GM19467 (cell line): ENCODE results near the gene DNM3.

Experiments
- ATAC-seq: cut with Tn5 transposase; IDR thresholded peaks from one replicate; pipeline ENCODE4 v1.9.1; 2021; ENCODE audit warnings: mild to moderate bottlenecking, moderate library complexity; ENCODE audit not compliant: unreplicated experiment

The DNM3 gene

DNA sequence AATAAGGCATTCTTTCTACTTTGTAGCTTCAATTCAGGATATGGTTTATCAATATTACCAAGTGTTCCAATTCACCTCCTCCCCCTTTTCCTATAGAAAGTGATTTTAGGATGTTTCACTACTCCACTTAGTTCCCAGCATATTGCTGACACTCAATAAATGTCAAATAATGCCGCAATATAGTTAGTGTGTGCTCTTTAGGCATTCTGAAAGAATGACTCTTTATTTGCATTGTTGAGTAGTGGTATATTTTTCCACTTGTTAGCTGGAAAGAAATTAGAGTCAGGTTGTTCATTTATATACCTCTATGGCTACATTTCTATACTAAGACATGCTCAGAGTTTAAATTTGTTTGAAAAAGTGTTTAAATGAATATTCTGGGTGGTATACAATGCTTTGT lies 424.6 kb downstream of the DNM3 start:
- ATAC-seq, result no peak

DNA sequence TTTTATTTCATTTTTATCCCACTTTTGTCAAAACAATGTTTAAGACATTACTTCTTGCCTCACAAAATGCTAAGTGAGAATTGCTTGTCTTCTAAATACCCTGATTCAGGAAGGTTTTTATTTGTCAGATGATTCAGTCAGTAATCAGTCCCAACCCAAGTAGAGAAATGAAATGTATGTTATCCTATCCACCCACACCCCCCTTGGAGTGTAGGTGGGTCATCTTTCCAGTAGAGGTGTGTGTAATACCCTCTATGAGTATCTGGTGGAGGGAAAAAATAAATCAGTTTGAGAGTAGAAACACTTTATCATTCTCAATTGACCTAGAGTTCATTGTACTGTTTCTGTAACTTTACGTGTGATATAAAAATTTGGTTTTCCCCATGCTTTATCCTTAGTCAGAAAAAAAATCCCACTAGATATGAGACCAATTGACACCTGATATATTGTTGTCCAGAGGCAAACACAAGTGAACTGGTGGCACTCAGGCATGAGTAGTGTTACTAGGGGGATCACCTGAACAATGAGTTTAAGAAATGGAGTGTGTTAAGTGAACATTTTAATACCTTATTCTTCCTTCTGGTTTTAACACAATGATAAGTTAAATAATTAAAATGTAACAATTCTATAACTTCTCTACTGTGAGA lies 425.4 kb downstream of the DNM3 start:
- ATAC-seq, result no peak

DNA sequence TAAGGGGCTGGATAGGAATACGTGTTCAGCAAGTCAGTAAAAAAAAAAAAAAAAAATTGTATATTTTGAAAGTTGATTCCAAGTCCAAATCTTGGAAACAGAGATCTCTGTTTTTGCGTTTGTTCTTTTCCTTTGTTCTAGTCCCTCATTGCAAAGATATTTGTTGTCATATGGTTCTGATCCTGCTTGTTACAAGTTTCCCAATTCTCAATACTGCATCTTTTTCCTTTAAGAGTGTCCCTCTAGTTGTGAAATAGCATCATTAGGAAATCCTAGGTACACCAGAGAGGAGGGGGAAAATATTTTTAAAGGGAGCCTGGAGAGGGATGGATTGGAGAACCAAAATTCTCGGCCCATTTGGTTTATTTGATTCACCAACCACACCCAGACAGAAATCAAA lies 426.9 kb downstream of the DNM3 start:
- no peak for ATAC-seq

DNA sequence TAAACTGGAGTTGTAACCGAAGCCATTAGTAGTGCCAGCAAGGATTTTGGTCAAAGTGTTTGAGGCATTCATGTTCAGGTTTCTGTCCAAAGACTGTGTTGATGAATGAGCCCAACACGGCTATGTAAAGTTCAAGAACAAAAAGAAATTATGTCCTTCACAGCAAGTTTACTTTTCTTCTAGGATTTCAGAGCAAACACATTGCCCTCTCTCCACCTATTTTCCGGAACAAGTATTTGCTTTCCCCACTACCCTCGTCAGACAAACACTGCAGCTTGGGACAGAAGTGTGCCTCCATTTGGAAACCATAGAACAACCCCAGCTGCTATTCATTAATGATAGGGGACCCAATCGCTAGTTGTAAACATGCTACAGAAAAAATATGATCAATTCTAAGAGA lies 427.8 kb downstream of the DNM3 start:
- no peak for ATAC-seq

DNA sequence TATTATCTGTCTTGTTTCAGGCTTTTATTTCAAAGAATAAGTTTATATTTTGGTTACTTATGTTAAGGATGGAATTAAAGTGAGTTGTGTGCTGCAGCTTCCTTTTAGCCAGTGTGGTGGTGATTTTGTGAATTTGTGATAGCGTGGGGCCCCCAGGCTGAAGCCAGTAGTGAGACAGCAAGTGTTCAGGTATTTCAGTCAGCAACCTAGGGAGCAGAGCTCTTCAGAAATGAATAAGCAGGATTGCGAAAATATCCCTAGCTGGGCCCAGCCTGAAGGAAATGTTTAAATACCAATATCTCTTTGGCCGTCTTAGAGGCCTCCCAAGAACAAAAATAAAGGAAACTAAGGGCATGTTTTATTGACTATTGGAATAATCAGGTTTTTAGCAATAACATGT lies 428.3 kb downstream of the DNM3 start:
- no peak for ATAC-seq

DNA sequence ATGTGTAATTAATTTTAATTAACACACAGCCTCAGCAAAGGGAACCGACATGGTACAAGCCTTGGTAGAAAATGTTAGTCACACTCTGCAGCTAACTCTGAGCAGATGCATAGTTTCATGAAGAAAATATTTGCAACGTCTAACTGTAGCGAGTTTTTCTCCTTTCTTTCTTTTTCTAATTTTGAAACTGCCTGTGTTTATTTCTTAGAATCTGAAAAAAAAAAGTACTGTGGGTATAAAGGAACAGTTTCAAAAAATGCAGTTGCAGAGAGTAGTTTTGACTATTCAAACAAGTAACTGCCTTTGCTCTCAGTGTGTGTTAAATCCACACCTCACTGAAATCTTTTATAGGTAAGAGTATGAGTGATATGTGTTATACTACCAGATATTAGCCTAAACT lies 429.3 kb downstream of the DNM3 start:
- no peak for ATAC-seq

DNA sequence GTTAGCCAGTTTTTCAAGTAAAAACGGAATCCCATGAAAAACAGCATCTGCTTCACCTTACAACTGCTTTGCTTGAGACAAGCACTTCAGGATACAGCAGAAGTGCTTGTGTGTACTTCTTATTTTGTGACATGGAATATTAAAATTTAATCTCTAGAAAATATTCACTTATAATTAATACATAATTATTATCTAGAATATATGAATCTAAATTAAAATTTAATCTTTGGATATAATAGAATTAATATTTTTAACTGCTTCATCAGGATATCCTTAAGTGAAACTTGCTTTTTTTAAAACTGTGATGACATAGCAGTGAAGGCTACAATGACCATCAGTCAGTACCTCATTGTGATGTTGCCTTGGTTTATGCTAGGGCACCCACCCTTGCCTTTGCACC lies 430.8 kb downstream of the DNM3 start:
- no peak for ATAC-seq

DNA sequence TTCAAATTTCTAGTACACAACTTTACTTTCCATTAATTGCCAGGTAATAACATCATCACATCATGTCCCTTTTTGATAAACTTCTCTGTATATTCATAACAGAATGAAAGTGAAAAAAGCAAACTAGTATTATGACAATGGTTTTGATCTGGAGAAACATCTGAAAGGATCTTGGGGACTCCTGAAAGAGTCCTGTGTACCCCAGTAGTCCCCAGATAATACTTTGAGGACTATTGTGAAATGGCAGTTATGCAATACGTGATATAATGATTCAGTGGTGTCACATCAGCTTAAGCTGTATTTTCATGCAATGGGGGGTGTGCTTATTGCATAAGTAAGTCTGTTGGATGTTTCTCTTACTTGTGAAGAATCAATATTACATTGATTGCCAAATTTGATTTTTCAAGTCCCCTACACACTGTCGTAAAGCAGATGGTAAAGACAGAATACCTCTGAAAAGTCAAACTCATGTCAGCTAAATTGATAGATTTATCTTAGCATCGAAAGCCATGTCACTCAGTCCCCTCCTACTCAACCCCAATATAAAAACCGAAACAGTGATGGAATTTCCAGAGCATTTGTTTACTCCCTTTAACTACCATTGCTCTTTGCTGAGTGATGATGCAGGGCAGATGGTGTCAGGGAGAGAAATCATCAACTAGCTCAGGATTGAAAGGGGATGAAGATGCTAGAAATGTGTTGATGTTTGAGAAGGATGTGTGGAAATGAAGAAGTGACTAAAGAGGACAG lies 432.5 kb downstream of the DNM3 start:
- ATAC-seq, result no peak

DNA sequence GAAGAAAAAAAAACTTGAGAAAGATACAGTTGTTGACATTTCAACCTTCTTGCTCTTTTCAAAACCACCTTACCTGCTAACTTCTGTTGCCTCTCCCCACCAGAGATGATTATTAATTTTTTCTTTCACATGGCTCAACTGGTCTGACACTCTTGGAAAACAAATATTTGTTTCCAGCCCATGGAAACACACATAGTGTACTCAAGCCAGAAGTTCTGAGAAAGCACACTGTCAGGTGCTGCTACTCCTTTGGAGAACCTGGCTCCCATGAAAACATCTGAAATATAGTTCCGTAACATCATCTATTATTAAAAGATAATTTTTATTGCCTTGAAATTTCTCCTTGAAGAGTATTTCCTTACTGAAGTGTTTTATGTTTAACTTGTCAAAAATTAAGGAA lies 434.2 kb downstream of the DNM3 start:
- ATAC-seq, result no peak

DNA sequence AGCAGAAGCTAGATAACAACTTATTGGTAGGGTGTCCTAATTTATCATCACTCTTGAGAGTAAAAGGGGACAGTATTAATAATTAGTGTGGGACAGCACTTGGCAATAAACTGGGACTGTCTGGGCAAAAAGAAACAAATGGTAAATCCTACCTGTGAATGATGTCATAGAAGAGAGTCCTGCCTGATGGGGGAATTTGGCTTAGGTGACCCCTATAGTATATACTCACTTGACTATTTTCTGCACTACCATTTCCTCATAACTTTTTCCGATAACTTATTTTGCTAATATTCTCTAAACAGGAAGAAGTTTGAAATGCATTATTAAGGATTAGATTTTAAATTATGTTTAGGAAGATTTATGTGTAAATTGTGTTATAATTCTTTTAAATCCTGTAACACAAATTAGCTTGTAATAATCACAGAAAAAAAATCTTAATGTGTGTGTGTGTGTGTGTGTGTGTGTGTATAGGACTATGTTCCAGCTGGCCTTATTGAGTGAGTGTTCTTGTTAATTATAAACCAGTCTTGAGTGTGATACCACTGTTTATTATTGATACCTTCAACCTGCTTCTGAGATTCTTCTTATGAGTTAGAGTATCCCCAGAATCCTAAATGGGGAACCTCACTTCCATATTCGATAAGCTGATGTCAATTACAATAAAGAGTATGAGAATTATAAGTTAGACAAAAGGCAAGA lies 435.0 kb downstream of the DNM3 start:
- no peak for ATAC-seq

DNA sequence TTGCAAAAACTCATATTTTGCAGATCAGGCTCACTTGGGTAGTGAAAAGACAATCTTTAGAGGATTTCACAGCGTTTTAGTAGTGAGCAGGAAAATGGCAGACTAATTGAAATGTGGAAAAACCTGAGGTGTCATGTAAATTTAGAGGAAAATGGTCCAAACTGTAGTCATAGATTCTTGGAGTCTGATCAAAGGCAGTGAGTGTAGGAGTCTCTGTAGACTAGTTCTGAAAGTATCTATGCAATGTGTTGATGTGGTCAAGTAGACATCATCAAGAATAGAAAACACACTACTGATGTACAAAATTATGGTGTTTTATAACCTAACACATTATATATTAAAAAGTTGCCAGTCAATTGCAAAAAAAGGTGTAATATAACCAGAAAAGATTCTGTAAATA lies 436.0 kb downstream of the DNM3 start:
- no peak for ATAC-seq

DNA sequence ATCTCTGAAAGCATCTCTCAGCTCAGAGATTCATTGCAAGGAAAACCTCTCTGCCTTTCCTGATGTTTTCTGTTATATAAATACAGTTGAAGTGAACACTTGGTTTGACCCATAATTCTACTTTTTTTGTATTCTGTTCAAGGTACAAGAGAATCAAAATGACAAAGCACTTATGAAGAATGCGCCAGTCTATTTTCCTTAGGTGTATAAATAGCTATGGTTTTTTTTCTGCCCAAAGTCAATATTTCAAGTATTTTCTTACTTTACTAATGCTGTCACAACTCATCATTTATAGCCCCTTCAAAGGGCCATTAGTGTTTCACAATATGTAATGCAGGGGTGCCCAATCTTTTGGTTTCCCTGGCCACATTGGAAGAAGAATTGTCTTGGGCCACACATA lies 436.7 kb downstream of the DNM3 start:
- no peak for ATAC-seq

DNA sequence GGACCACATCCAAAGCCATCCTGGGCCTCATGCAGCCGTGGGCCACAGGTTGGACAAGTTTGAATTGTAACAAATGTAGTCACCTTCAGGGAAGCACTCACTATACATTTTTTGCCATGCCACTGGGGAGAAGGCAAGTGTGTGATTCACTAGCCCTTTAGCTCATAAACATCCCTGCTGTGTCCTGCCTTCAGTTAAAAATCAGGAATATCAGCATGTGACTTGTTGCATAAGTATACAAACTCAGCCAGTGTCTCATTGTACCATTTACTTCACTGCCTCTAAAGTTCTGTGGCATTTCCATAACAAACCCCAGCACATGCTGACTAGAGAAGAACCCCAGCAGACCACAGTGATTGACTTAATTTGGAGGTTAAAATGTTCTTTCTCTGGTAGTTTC lies 437.2 kb downstream of the DNM3 start:
- no peak for ATAC-seq

DNA sequence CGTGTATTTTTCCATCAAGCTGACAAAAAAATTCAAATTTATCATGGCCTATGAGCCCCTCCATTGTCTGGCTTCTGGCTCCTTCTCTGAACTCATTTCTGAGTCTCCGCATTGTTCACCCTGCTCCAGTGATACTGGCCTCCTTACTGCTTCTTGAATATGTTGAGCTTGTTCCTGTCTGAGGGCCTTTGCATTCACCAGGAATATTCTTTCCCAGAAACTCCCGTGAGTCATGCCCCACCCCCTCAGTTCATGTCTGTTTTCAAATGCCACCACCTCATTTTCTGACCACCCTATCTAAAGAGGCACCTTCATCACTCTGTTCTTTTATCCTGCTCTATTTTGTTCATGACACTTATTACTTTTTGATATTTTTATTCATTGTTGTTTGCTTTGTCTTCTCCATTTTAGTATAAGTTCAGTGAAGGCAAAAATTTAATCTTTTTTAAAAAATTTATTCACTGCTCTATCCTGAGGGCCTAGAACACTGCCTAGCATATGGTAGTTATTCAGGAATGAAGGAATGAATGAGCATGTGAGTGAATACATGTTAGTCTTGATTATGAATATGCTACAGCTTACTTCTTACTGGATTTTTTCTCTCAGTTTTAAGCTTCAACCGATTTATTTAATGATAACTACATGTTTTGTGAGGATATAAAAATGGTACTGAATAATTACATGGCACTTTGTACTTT lies 438.8 kb downstream of the DNM3 start:
- ATAC-seq, result no peak

DNA sequence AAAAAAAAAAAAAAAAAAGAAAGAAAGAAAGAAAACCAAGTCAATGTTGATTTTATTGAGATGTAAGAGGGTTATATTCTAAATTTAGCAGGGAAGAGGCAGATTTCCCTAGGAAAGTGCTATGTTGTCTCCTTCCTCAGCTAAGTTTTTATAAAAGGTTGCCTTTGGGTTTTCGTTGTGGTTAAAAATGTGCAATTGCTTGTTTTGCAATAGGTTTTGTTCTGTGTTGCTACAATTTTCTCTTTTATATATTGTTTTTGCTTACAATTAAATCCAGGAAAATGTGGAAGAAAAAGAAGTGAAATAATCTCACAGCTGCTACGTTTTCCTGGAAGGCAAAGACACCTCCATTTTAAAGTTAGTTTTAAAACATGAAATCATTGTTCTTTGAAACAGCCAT lies 442.5 kb downstream of the DNM3 start:
- no peak for ATAC-seq

DNA sequence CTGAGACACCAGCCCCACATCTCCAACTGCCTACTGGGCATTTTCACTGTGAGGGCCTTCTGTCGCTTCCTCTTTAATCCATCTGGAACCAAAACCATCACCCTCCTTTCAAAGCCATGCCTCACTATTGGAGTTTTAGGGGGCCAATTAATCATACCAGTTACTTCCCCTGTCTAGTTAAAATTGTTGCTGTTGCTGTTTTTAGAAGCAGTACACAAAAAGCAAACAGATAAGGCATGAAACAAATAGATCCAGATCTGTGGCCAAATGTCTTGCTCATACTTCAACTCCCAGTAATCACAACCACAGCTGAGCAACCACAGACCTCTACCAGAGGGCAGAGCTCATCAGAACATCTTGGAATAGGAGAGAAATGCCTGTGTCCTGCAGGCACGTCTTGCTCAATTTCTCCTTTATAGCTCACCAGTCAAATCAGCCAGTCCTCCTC lies 445.4 kb downstream of the DNM3 start:
- no peak for ATAC-seq

DNA sequence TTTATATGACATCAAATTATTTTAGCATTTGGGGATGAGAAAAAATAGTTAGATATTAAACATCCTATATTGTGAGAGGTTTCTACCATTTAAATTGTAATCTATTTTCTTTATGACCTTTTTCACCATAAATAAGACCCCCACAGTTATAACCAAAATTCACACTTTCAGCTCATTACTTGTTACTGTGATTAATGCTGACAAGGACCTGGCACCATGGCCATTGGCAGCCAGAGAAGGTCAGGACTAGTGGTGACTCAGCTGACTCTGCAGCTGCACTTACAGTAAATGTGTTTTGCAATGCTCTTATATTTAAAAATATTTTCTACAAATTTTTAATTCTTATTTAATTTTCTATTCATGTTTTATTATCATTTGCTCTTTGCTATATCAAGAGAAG lies 445.9 kb downstream of the DNM3 start:
- ATAC-seq, result no peak

DNA sequence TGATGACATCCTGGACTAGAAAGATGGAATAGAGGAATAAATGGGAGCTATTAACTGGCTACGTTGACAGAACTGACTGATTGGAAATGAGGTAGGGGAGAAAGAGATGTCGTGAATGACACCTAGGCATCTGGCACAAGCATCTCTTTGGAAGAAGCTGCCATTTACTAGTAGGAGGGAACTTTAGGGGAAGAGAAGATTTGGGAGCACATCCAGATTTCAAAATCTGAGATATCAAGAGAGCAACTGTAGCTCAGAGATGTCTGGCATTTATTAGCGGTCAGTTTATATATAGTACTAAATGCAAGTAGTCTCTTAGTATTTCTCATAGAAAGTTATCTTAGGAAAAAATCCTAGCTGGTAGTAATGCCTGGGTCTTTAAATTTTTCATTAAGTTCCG lies 447.3 kb downstream of the DNM3 start:
- ATAC-seq, result no peak

DNA sequence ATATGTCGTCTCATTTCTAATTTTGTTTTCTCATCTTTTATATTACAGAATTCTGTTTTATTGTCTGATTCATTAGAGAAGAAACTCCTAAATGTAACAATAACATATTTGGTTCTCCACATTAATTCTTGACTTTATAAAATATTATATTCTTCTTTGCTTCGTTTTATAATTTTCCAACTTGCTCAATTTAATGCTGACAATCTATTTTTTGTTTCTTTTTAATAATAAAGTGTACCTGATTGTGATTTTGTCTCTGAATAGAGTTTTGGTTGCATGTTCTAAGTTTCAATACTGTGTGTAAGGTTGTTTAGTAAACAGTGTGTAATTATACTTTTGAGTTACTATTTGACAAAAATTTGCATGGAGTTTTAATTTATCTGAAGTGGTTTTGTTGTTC lies 448.1 kb downstream of the DNM3 start:
- ATAC-seq, result no peak

DNA sequence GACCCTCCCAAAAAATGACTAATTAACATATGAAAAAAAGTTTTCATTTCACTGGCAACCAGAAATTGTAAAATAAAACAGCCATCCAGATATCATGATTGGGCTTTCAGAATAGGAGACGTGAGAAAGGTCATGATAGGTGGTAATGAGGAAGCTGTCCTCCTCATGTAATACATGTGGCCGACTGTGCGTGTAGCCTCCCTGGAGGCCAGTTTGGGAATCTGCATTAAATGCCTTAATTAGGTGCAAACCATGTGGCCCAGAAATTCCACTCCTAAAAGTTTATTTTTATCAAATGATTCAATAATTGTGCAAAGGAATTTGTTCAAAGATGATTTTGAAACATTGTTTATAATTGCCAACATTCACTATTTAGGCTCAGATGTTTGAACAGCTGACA lies 451.5 kb downstream of the DNM3 start:
- ATAC-seq, result no peak

DNA sequence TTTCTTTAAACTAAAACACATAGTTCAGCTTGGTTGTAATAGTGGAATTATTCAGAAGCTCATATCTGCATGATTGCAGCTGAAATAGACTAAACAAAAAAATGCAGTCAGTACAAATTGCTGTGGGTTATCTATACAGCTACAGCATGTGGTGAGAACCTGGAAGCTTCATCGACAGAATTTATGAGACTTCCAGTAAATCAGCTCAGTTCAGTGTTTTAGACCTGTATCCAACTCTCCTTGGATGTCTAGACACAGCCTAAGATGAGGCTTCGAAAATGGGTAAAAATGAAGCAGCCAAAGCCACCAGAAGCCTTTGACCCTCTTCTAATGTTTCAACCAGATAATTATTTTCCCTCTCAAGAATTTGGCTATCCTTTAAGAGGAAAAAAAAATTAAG lies 452.1 kb downstream of the DNM3 start:
- ATAC-seq, result no peak

DNA sequence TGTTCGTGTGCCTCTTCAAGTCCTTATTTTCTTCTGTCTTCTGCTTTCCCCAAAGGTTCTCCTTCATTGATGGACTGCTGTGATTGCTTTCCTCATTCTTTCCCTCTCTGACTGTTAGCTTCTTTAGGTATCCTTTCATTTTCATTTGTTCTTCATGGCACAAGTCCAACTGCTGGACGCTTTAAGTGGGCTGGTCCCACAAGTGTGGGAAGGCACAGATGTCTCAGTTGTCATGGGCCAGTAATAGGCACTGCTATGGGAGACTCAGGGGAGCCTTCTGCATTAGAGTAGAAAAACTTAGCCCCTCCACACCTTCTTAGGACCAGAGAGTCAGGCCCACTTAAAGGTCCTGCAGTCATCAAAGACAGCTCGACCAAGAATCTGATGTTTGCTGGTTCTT lies 456.8 kb downstream of the DNM3 start:
- no peak for ATAC-seq
